Measurements from ENCODE around the gene SPATA1.

SPATA1 gene

GRCh38 chr1:84508510-84508909 is 2.3 kb downstream of the SPATA1 start:
- no peak for DNase-seq (ENCODE audit: low spot score)

- DNase-seq (ENCODE audit: low spot score), result no peak
Measured at GRCh38 chr1:84509029-84509428, 2.8 kb downstream of the SPATA1 start.

GRCh38 chr1:84510165-84510564 is 4.0 kb downstream of the SPATA1 start:
- no peak for DNase-seq (ENCODE audit: low spot score)

GRCh38 chr1:84510668-84511067 is 4.5 kb downstream of the SPATA1 start:
- no peak for DNase-seq (ENCODE audit: low spot score)

- DNase-seq (ENCODE audit: low spot score), result no peak
Measured at GRCh38 chr1:84524590-84524989, 18.4 kb downstream of the SPATA1 start.

- DNase-seq (ENCODE audit: low spot score), result no peak
Measured at GRCh38 chr1:84525779-84526178, 19.6 kb downstream of the SPATA1 start.

GRCh38 chr1:84538599-84538998 is 32.4 kb downstream of the SPATA1 start:
- DNase-seq (ENCODE audit: low spot score), result no peak

- DNase-seq (ENCODE audit: low spot score), result no peak
Measured at GRCh38 chr1:84539972-84540371, 33.8 kb downstream of the SPATA1 start.

GRCh38 chr1:84540759-84541158 is 34.6 kb downstream of the SPATA1 start:
- DNase-seq (ENCODE audit: low spot score), result no peak

GRCh38 chr1:84541679-84542078 is 35.5 kb downstream of the SPATA1 start:
- no peak for DNase-seq (ENCODE audit: low spot score)

GRCh38 chr1:84550826-84551225 is 44.6 kb downstream of the SPATA1 start:
- peak; percentile 8 for DNase-seq (ENCODE audit: low spot score)

- no peak for DNase-seq (ENCODE audit: low spot score)
Measured at GRCh38 chr1:84569216-84569615, 63.0 kb downstream of the SPATA1 start.

- no peak for DNase-seq (ENCODE audit: low spot score)
Measured at GRCh38 chr1:84570436-84571149, 64.4 kb downstream of the SPATA1 start.

GRCh38 chr1:84571150-84571535 is 65.0 kb downstream of the SPATA1 start:
- DNase-seq (ENCODE audit: low spot score), result no peak

- DNase-seq (ENCODE audit: low spot score), result no peak
Measured at GRCh38 chr1:84573481-84573966, 67.3 kb downstream of the SPATA1 start.

GRCh38 chr1:84573967-84574842 is 68.0 kb downstream of the SPATA1 start, which contains the start of gene CTBS:
Gene CTBS, minus strand, starts transcription at chr1:84574440. Its CDS starts 25 bp downstream, at chr1:84574415.
- DNase-seq (ENCODE audit: low spot score), result peak; percentile 99

GRCh38 chr1:84574936-84575335 is 68.8 kb downstream of the SPATA1 start:
- DNase-seq (ENCODE audit: low spot score), result no peak

- no peak for DNase-seq (ENCODE audit: low spot score)
Measured at GRCh38 chr1:84581648-84582047, 75.5 kb downstream of the SPATA1 start.

GRCh38 chr1:84582802-84583587 is 76.8 kb downstream of the SPATA1 start:
- no peak for DNase-seq (ENCODE audit: low spot score)

- no peak for DNase-seq (ENCODE audit: low spot score)
Measured at GRCh38 chr1:84583648-84584047, 77.5 kb downstream of the SPATA1 start.

GRCh38 chr1:84584126-84584525 is 77.9 kb downstream of the SPATA1 start:
- no peak for DNase-seq (ENCODE audit: low spot score)

GRCh38 chr1:84585803-84586202 is 79.6 kb downstream of the SPATA1 start:
- DNase-seq (ENCODE audit: low spot score), result no peak
